CD4-positive, alpha-beta T cell treated with Interleukin-6 at 100 ng/mL for 8 hours (primary cell): ENCODE data around the gene CTIF.

Experiments
- DNase-seq: peaks from one replicate; pipeline ENCODE4 v3.0.0-alpha.2; 2020; ENCODE audit warnings: mixed read lengths, low spot score

Gene CTIF

GRCh38 chr18:48789259-48789812 lies 250.5 kb downstream of the CTIF start:
- DNase-seq, result no peak

GRCh38 chr18:48790226-48790863 lies 251.5 kb downstream of the CTIF start:
- DNase-seq, result no peak

- no peak for DNase-seq
Observed at GRCh38 chr18:48790869-48791635, 252.2 kb downstream of the CTIF start.

GRCh38 chr18:48791636-48792105 lies 252.8 kb downstream of the CTIF start:
- DNase-seq, result no peak

- DNase-seq, result no peak
Observed at GRCh38 chr18:48792141-48792540, 253.3 kb downstream of the CTIF start.

GRCh38 chr18:48792611-48793380 lies 254.0 kb downstream of the CTIF start:
- DNase-seq, result no peak

GRCh38 chr18:48794251-48794970 lies 255.6 kb downstream of the CTIF start:
- no peak for DNase-seq

GRCh38 chr18:48795696-48796095 lies 256.9 kb downstream of the CTIF start:
- DNase-seq, result no peak

GRCh38 chr18:48796491-48797205 lies 257.8 kb downstream of the CTIF start:
- no peak for DNase-seq

- DNase-seq, result no peak
Observed at GRCh38 chr18:48797841-48798255, 259.0 kb downstream of the CTIF start.

- DNase-seq, result no peak
Observed at GRCh38 chr18:48798334-48799245, 259.8 kb downstream of the CTIF start.

- no peak for DNase-seq
Observed at GRCh38 chr18:48799724-48800315, 261.0 kb downstream of the CTIF start.

GRCh38 chr18:48800466-48800865 lies 261.6 kb downstream of the CTIF start:
- DNase-seq, result no peak

GRCh38 chr18:48800876-48801727 lies 262.3 kb downstream of the CTIF start:
- no peak for DNase-seq

- DNase-seq, result no peak
Observed at GRCh38 chr18:48801728-48802542, 263.1 kb downstream of the CTIF start.

- no peak for DNase-seq
Observed at GRCh38 chr18:48802543-48803290, 263.9 kb downstream of the CTIF start.

- no peak for DNase-seq
Observed at GRCh38 chr18:48803518-48803917, 264.7 kb downstream of the CTIF start.
